Heart left ventricle (tissue), 16 donors: ENCODE results near the gene TMIE. TPM values are rescaled to one million over a fixed set of nuclear protein-coding genes. Genes with fewer than 3 reads are reported as not detected.

Experiments
- ATAC-seq, 4 donors: fragments of 200-7000 bp; cut with Tn5 transposase; one replicate each; pipeline ENCODE4 v1.9.1; 2020 to 2022; ENCODE audit warnings: moderate library complexity in 4 of 4, mild to moderate bottlenecking in 3 of 4, moderate number of reproducible peaks in 1 of 4
- DNase-seq, 5 donors: peaks; one replicate each; pipeline ENCODE4 v3.0.0-alpha.2; 2020
- H3K27ac ChIP-seq, 12 donors: fragments of 200-600 bp; sonication (generic) in 4 of 12; one replicate each; pipeline versions ENCODE4 v1.5.0 to v1.8.0; 2016 to 2022; ENCODE audit warnings: mild to moderate bottlenecking in 2 of 12
- H3K27me3 ChIP-seq, 9 donors: fragments of 200-600 bp; sonication (generic) in 2 of 9; one replicate each; pipeline versions ENCODE4 v1.5.1 to v1.8.0; 2016 to 2022; ENCODE audit warnings: mild to moderate bottlenecking in 3 of 9
- H3K36me3 ChIP-seq, 9 donors: fragments of 200-600 bp; sonication (generic) in 2 of 9; one replicate each; pipeline versions ENCODE4 v1.5.0 to v1.8.0; 2018 to 2022; ENCODE audit warnings: mild to moderate bottlenecking in 2 of 9
- H3K4me1 ChIP-seq, 12 donors: fragments of 200-600 bp; sonication (generic) in 4 of 12; one replicate each; pipeline versions ENCODE4 v1.5.0 to v1.8.0; 2016 to 2022; ENCODE audit warnings: mild to moderate bottlenecking in 3 of 12
- H3K4me3 ChIP-seq, 12 donors: fragments of 200-600 bp; sonication (generic) in 4 of 12; one replicate each; pipeline versions ENCODE4 v1.5.0 to v1.8.0; 2017 to 2022; ENCODE audit warnings: mild to moderate bottlenecking in 9 of 12, moderate library complexity in 4 of 12
- H3K9me3 ChIP-seq, 12 donors: fragments of 200-600 bp; sonication (generic) in 4 of 12; one replicate each; pipeline versions ENCODE4 v1.5.0 to v1.8.0; 2016 to 2022; ENCODE audit warnings: mild to moderate bottlenecking in 1 of 12
- POLR2A ChIP-seq, 2 donors: fragments of 450-650 bp; IDR thresholded peaks; one replicate each; pipeline ENCODE4 v1.6.1; 2017; ENCODE audit warnings: antibody characterized with exemption in 2 of 2, mild to moderate bottlenecking in 2 of 2, moderate library complexity in 2 of 2
- WGBS, 4 donors: extraction: QIAGEN DNeasy Blood & Tissue Kit in 2 of 4; methylation state at CpG; one replicate each; pipeline versions ENCODE4 v1.1.5 to v1.1.7; 2013 to 2018; 5-methylcytosine and 5-hydroxymethylcytosine counted together
- intact Hi-C, 10 donors: fragments of 100-400 bp; cut with DNase I; formaldehyde crosslinking; loops; one replicate each; pipeline versions ENCODE4 v1.11.1 to v1.14.2; 2022
- polyA plus RNA-seq, 2 donors: library from polyadenylated mRNA; stranded (reverse); fragments of 200-250 nt; gene quantifications; one replicate each; pipeline ENCODE4 v1.2.3, GENCODE V29; 2013
- total RNA-seq, 9 donors: library from RNA; depleted of rRNA in 2 of 9; stranded (reverse); fragments of >200 nt in 2 of 9; fragmentation: NEBNext Ultra II Directional in 3 of 9; extraction: Animal tissue kit (Norgen Biotek cat#: 25700) in 3 of 9; gene quantifications; one replicate each; pipeline versions ENCODE4 v1.1.0 to v1.2.4, GENCODE V29; 2016 to 2023
- TF ChIP-seq, protein P1 (sequence below), 12 donors: fragments of 200-600 bp; sonication (generic) in 4 of 12; IDR thresholded peaks; one replicate each; pipeline versions ENCODE4 v1.5.0 to v1.8.0; 2018 to 2022; ENCODE audit warnings: antibody characterized with exemption in 12 of 12, mild to moderate bottlenecking in 5 of 12
- donor health status: ischemic (EF 13 %, LVEDD 7.1; RV severe dilation, severe dysfunction).
- donor health status: healthy with polysubstance abuse.
- donor health status: DM: no; HTN: yes; CAD: no.
- donor health status: DM: no; HTN: no; CAD: no.
- donor health status: ischemic (EF 25% LVEDD 6.9; RV normal size, moderate dysfunction).
- donor health status: ischemic (EF 25% LVEDD 5.7; RV mildly dilated, moderate dysfunction).
- donor health status: healthy.
- donor health status: DM: yes; HTN: yes; CAD: no.
- donor health status: ischemic (EF 35%, LVEDD 5.7; RV mildly dilated, moderate dysfunction).
- donor health status: nonischemic (EF 11% LVEDD 7.7; RV severe dilation, severe dysfunction).
- donor health status: DM: yes; HTN: yes; CAD: no.
- donor health status: PGD.
- donor health status: ischemic (EF 29% LVEDD 5.4; RV normal size, mild dysfunction).
- donor health status: nonischemic (EF 23%, LVEDD 6.1; RV moderate dilation, normal function).

Gene TMIE
- total and polyA plus RNA-seq, 11 donors, result 0.46 to 0.95 (median 0.61) TPM; not detected in 1

DNA sequence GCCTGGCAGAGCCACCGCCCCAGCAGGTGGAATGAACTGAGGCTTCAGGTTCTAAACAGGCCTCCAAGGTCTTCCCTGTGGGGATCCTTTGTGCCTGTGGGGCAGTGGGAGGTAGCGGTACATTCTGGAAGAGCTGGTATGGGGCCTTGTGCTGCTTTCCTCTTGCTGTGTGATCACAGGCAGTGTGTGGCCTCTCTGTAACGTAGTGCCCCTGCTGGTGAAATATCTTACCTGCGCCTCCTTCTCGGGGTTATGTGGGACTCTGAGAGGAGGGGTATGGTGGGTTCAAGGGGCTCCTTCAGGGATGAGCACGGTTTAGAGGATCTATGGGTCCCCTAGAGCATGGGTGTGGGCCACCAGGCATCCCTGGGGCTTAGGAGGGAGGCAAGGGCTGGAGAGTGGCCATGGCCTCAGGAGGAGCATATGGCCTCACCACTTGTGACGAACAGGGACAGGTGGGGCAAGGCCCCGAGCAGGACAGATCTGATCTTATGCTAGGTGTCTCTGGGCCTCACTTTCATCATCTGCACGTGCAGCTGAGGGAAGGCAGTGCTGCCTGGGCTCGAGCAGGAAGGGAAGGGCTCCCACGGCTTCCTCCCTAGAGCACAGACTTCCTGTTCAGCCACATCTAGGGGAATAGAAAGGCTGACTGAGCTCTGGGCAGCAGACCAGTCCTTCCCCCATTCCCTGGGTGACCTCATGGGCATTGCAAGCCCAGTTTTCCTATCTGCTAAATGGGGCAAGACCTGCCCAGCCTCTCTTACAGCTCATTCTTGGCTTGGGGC is 5.8 kb upstream of the TMIE start:
- peaks cover 33 to 86% (median 78%) of the 10 kb centered on the region in 12 donors for H3K4me1 ChIP-seq
- 47 to 66% (median 57%) methylated on average over 8 to 11 of the region's 11 CpGs for WGBS, 4 donors
- ATAC-seq (peak; percentile 18 to 58 (median 32)), DNase-seq (peak; percentile 76 to 82 (median 79))
- no peak overlapping the region for H3K4me3 ChIP-seq
- intact Hi-C loops, result no loop called here
- TF ChIP-seq POLR2A (IDR thresholded peaks at IDR 0.05), result peak in 1 of 2 donors; percentile 28
- TF ChIP-seq, protein P1, sequence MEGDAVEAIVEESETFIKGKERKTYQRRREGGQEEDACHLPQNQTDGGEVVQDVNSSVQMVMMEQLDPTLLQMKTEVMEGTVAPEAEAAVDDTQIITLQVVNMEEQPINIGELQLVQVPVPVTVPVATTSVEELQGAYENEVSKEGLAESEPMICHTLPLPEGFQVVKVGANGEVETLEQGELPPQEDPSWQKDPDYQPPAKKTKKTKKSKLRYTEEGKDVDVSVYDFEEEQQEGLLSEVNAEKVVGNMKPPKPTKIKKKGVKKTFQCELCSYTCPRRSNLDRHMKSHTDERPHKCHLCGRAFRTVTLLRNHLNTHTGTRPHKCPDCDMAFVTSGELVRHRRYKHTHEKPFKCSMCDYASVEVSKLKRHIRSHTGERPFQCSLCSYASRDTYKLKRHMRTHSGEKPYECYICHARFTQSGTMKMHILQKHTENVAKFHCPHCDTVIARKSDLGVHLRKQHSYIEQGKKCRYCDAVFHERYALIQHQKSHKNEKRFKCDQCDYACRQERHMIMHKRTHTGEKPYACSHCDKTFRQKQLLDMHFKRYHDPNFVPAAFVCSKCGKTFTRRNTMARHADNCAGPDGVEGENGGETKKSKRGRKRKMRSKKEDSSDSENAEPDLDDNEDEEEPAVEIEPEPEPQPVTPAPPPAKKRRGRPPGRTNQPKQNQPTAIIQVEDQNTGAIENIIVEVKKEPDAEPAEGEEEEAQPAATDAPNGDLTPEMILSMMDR (IDR thresholded peaks at IDR 0.05), result peak in 5 of 12 donors; percentile 9 to 35 (median 27)
- H3K36me3 ChIP-seq, result no peaks in the 10 kb centered on the region
- H3K9me3 ChIP-seq, result no peaks in the 10 kb centered on the region
- peak overlapping the region; percentile 85 to 98 (median 94) for H3K27ac ChIP-seq
- H3K27me3 ChIP-seq, result no peaks in the 10 kb centered on the region

DNA sequence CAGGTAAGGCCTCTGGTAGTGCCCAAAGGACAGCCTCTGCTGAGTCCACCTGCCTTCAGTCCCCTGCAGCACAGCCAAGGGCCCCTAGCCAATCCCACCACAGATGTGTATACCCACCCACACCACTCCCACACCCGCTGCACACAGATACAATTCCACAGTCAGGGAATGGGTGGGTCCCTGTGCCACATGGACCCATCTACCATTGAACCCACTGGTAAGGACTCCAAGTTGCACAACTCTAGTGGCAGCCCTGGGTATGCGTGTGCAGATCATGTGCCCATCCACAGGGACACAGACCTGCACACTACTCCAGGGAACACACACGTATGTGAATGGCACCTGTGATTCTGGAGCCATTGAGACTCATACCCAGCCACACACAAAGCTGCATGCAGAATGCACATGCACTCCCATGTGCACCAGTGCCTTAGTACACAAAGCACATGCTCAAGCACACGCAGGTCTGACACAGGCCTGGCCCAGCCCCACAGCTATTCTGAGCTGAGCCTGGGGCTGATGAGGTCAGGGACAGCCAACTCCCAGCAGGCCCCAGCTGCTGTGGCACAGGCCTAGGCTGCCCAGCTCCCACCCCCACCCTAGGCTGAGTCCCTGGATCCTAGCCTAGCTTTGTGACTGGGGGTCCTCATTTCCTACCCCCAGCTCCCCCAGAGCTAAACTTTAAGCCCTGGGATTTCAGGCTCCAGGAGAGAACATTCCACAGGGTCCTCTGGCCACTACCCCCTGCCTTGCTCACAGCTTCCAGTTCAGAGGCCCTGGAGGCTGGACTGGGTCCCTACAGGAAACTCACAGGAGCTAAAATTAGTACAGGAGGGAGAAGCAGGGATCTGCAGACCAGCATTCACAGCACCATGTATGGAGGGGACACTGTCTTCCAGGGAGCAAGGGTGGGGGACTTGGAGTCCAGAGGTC is 5.0 kb upstream of the TMIE start:
- Histone ChIP-seq H3K4me3 (no peak overlapping the region), H3K27ac (peak overlapping the region; percentile 85 to 98 (median 94)), H3K4me1 (peaks cover 31 to 86% (median 78%) of the 10 kb centered on the region in 12 donors), H3K9me3 (no peaks in the 10 kb centered on the region), H3K27me3 (peaks cover 0 to 5% (median 0%) of the 10 kb centered on the region in 9 donors), H3K36me3 (no peaks in the 10 kb centered on the region)
- intact Hi-C loops, result loop anchor here in 1 of 10 donors (2.0 kb wide), 1 partner anchor 31 kb away; no protein-coding TSS in a partner anchor
- ATAC-seq, result peak; percentile 73 to 83 (median 79)
- TF ChIP-seq, protein P1 (IDR thresholded peaks at IDR 0.05), result peak in 6 of 12 donors; percentile 7 to 35 (median 24)
- no peak for TF ChIP-seq POLR2A (IDR thresholded peaks at IDR 0.05)
- DNase-seq, result peak; percentile 78 to 92 (median 85)
- WGBS, 4 donors, result 55 to 63% (median 59%) methylated on average over 4 of the region's 4 CpGs

DNA sequence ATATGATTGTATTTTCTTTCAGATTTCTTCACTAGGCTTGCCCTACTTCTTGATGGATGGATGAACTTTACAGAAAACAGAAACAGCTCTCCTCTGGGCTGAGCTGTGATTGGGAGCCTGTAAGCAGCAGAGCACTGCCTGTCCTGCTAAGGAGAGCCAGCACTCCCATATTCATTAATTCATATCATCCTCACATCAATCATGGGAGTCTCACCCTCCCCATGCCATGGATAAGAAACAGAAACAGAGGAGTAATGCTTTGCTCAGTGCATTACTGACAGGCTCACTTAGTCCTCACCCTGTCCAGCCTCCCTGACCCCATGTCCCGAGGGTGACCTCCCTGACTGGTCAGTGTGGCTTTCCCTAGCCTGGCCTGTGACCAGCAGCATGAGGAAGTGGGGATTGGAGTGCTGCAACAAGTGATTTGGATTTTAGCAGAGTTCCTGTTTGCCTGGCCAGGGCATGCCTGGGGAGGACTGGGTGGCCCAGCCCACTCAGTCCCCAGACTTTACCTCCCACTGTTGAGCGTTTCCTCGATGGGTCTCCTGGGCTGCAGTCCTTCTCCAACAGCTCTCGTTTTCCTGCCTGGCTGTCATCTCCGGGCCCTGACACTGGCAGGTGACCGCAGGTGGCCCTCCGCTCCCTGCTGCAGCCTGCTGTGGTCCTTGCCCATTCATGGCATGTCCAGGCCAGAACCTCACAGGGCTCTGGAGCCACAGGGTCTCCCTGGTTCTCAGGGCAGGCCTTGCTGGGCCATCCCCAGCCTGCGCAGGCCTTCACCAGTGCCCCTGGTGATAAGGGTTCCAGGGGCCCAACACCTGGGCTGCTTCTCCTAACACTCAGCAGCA is 1.3 kb upstream of the TMIE start:
- ATAC-seq (peak in 2 of 4 donors; percentile 19 to 20), DNase-seq (peak; percentile 57 to 83 (median 71))
- Histone ChIP-seq H3K9me3 (no peaks in the 10 kb centered on the region), H3K27me3 (peaks cover 0 to 19% (median 0%) of the 10 kb centered on the region in 9 donors), H3K27ac (peak overlapping the region in 7 of 12 donors; percentile 4 to 55 (median 24)), H3K4me1 (peaks cover 18 to 63% (median 52%) of the 10 kb centered on the region in 12 donors), H3K4me3 (no peak overlapping the region), H3K36me3 (no peaks in the 10 kb centered on the region)
- TF ChIP-seq, protein P1 (IDR thresholded peaks at IDR 0.05), result no peak
- no peak for TF ChIP-seq POLR2A (IDR thresholded peaks at IDR 0.05)
- 52 to 71% (median 64%) methylated on average over 2 to 8 of the region's 8 CpGs for WGBS, 4 donors
- intact Hi-C loops, result loop anchor here in 7 of 10 donors (5.0 to 10.0 kb wide), 8 partner anchors 145 to 675 kb away; partner anchors contain the start of genes MYL3 (in 1 of the 7) and SETD2 (in 1 of the 7)
